DOHH2 (cell line): ENCODE measurements around the gene SH2D7.

Experiments
- EZH2phosphoT487 ChIP-seq: fragments of 200-600 bp; sonication (generic); IDR thresholded peaks from 2 replicates; pipeline ENCODE4 v1.6.1; 2017; ENCODE audit warnings: borderline replicate concordance, mild to moderate bottlenecking, antibody characterized with exemption, low read length, moderate library complexity, mixed read lengths
- TF ChIP-seq, protein P1 (sequence below): fragments of 200-600 bp; sonication (generic); IDR thresholded peaks from one replicate; pipeline ENCODE4 v1.5.1; 2014; ENCODE audit warnings: antibody characterized with exemption, mild to moderate bottlenecking, low read depth, low read length; ENCODE audit not compliant: poor library complexity, severe bottlenecking

DNA sequence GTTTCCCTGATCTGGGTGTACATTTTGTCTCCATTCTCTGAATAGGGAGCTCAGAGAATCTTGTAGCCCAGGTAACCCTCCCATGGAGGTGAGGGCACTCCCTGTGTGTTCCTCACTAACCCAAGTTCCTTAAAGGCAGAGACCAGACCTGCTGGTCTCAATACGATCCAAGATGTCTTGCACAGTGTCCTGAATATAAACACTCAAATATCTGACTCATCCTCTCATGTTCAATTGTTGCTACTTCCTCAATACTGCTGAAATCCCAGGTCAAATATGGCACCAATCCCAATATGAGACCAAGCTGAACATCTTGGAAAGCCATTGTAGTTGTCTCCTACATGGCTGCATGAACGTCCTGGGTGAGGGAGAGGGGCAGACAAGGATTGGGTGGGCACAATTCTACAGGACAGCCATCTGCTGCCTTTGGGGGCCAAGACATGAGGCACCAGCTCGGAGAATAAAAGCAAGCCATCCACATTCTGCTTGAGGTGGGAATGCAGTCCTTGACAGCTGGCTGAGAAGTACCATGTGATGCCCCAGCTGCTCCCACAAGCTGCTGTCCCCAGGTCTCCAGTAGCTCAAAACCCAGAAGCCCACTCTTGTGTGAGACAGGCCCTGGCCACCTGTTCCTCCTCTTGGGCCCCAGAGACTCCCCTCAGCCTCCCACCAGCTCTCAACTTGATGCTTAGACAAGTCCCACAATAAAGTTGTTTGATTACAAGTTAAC lies 33.1 kb upstream of the SH2D7 start:
- TF ChIP-seq, protein P1, sequence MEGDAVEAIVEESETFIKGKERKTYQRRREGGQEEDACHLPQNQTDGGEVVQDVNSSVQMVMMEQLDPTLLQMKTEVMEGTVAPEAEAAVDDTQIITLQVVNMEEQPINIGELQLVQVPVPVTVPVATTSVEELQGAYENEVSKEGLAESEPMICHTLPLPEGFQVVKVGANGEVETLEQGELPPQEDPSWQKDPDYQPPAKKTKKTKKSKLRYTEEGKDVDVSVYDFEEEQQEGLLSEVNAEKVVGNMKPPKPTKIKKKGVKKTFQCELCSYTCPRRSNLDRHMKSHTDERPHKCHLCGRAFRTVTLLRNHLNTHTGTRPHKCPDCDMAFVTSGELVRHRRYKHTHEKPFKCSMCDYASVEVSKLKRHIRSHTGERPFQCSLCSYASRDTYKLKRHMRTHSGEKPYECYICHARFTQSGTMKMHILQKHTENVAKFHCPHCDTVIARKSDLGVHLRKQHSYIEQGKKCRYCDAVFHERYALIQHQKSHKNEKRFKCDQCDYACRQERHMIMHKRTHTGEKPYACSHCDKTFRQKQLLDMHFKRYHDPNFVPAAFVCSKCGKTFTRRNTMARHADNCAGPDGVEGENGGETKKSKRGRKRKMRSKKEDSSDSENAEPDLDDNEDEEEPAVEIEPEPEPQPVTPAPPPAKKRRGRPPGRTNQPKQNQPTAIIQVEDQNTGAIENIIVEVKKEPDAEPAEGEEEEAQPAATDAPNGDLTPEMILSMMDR, result no peak
- TF ChIP-seq EZH2phosphoT487, result no peak
